Activated naive CD4-positive, alpha-beta T cell treated with anti-CD3 and anti-CD28 coated beads, Interleukin-2, amount 10 ng/mL, durations not matched to agents 7 days and 5 days (primary cell): ENCODE data around the gene TEX53.
A peak's percentile ranks its signal among the peaks of the same experiment; 100 is the strongest.

ENCODE experiments used
- CTCF ChIA-PET: fragments of 350-600 bp; sonication (Branson Sonifier 250); formaldehyde crosslinking; loops from one replicate; lab custom pipeline; 2021; ENCODE audit warnings: antibody characterized with exemption; lab: Charles Lee
- DNase-seq: peaks from one replicate; pipeline ENCODE4 v3.0.0-alpha.2; 2020
- H3K27ac Mint-ChIP-seq: one replicate; pipeline ENCODE4 v1.8.0; 2021; ENCODE audit warnings: mild to moderate bottlenecking, moderate library complexity, mixed read lengths
- H3K27me3 Mint-ChIP-seq: one replicate; pipeline ENCODE4 v1.8.0; 2021; ENCODE audit warnings: mild to moderate bottlenecking, mixed read lengths
- H3K36me3 Mint-ChIP-seq: one replicate; pipeline ENCODE4 v1.8.0; 2021; ENCODE audit warnings: mixed read lengths
- H3K4me1 Mint-ChIP-seq: one replicate; pipeline ENCODE4 v1.8.0; 2021; ENCODE audit warnings: mixed read lengths
- H3K4me3 Mint-ChIP-seq: one replicate; pipeline ENCODE4 v1.8.0; 2021; ENCODE audit warnings: mild to moderate bottlenecking, moderate library complexity, mixed read lengths
- H3K9me3 Mint-ChIP-seq: one replicate; pipeline ENCODE4 v1.8.0; 2021; ENCODE audit warnings: mixed read lengths

Gene TEX53

GRCh38 chr9:114621561-114621960, 36.0 kb downstream of the TEX53 start:
- Mint-ChIP-seq H3K27me3 (no peaks in the 10 kb centered on the region), H3K4me1 (peaks cover 28% of the 10 kb centered on the region), H3K27ac (peak overlapping the region; percentile 24), H3K4me3 (no peak overlapping the region), H3K36me3 (peaks cover 55% of the 10 kb centered on the region), H3K9me3 (no peaks in the 10 kb centered on the region)
- CTCF ChIA-PET, result interaction anchor here (0.6 to 0.7 kb wide), 3 partner anchors 9 to 30 kb away, joined by 3 read pairs; no protein-coding TSS in a partner anchor
- DNase-seq, result no peak

GRCh38 chr9:114619191-114619761, 38.3 kb downstream of the TEX53 start:
- H3K4me3 Mint-ChIP-seq, result peak overlapping the region; percentile 55
- H3K27ac Mint-ChIP-seq, result peak overlapping the region; percentile 93
- H3K4me1 Mint-ChIP-seq, result peaks cover 44% of the 10 kb centered on the region
- CTCF ChIA-PET, result interaction anchor here (0.7 to 2.0 kb wide), 4 partner anchors 28 to 213 kb away, joined by 3 to 8 read pairs (median 4); no protein-coding TSS in a partner anchor
- H3K27me3 Mint-ChIP-seq, result no peaks in the 10 kb centered on the region
- H3K9me3 Mint-ChIP-seq, result no peaks in the 10 kb centered on the region
- peaks cover 60% of the 10 kb centered on the region for H3K36me3 Mint-ChIP-seq
- no peak for DNase-seq

GRCh38 chr9:114616684-114617520, 40.7 kb downstream of the TEX53 start:
- H3K27ac Mint-ChIP-seq, result peak overlapping the region; percentile 94
- H3K36me3 Mint-ChIP-seq, result peaks cover 61% of the 10 kb centered on the region
- H3K9me3 Mint-ChIP-seq, result no peaks in the 10 kb centered on the region
- no peaks in the 10 kb centered on the region for H3K27me3 Mint-ChIP-seq
- DNase-seq, result peak; percentile 24
- CTCF ChIA-PET, result interaction anchor here (0.7 to 1.5 kb wide), 3 partner anchors 24 to 212 kb away, joined by 4 to 7 read pairs (median 5); no protein-coding TSS in a partner anchor
- H3K4me1 Mint-ChIP-seq, result peaks cover 66% of the 10 kb centered on the region
- H3K4me3 Mint-ChIP-seq, result peak overlapping the region; percentile 44

GRCh38 chr9:114614373-114614772, 43.2 kb downstream of the TEX53 start:
- H3K4me3 Mint-ChIP-seq, result no peak overlapping the region
- H3K9me3 Mint-ChIP-seq, result no peaks in the 10 kb centered on the region
- H3K27ac Mint-ChIP-seq, result no peak overlapping the region

GRCh38 chr9:114613919-114614318, 43.7 kb downstream of the TEX53 start:
- no peaks in the 10 kb centered on the region for H3K27me3 Mint-ChIP-seq
- no peak for DNase-seq
- peaks cover 69% of the 10 kb centered on the region for H3K4me1 Mint-ChIP-seq
- peaks cover 45% of the 10 kb centered on the region for H3K36me3 Mint-ChIP-seq
- H3K27ac Mint-ChIP-seq, result peak overlapping the region; percentile 12
- peak overlapping the region; percentile 3 for H3K4me3 Mint-ChIP-seq
- no peaks in the 10 kb centered on the region for H3K9me3 Mint-ChIP-seq
- CTCF ChIA-PET, result interaction anchor here (1.0 to 2.9 kb wide), 3 partner anchors 22 to 208 kb away, joined by 4 to 18 read pairs (median 5); no protein-coding TSS in a partner anchor

More at GRCh38 chr9:114614373-114614772, 43.2 kb downstream of the TEX53 start:
- peaks cover 71% of the 10 kb centered on the region for H3K4me1 Mint-ChIP-seq
- peaks cover 49% of the 10 kb centered on the region for H3K36me3 Mint-ChIP-seq
- DNase-seq, result no peak
- CTCF ChIA-PET, result interaction anchor here (1.0 to 2.9 kb wide), 3 partner anchors 22 to 209 kb away, joined by 4 to 18 read pairs (median 5); no protein-coding TSS in a partner anchor
- no peaks in the 10 kb centered on the region for H3K27me3 Mint-ChIP-seq

GRCh38 chr9:114613087-114613486, 44.5 kb downstream of the TEX53 start:
- Mint-ChIP-seq H3K27me3 (no peaks in the 10 kb centered on the region), H3K27ac (peak overlapping the region; percentile 94), H3K4me3 (peak overlapping the region; percentile 84), H3K36me3 (peaks cover 40% of the 10 kb centered on the region), H3K9me3 (no peaks in the 10 kb centered on the region), H3K4me1 (peaks cover 64% of the 10 kb centered on the region)
- DNase-seq, result no peak
- CTCF ChIA-PET, result interaction anchor here (1.0 to 2.9 kb wide), 5 partner anchors 9 to 40 kb away, joined by 3 to 18 read pairs (median 4); no protein-coding TSS in a partner anchor

GRCh38 chr9:114612272-114612923, 45.2 kb downstream of the TEX53 start:
- CTCF ChIA-PET, result interaction anchor here (0.6 to 2.9 kb wide), 8 partner anchors 8 to 394 kb away, joined by 3 to 18 read pairs (median 3); partner anchors contain the start of gene ATP6V1G1
- peaks cover 64% of the 10 kb centered on the region for H3K4me1 Mint-ChIP-seq
- peak; percentile 24 for DNase-seq
- H3K36me3 Mint-ChIP-seq, result peaks cover 39% of the 10 kb centered on the region
- H3K27ac Mint-ChIP-seq, result peak overlapping the region; percentile 94
- H3K9me3 Mint-ChIP-seq, result no peaks in the 10 kb centered on the region
- H3K27me3 Mint-ChIP-seq, result no peaks in the 10 kb centered on the region
- H3K4me3 Mint-ChIP-seq, result peak overlapping the region; percentile 84

GRCh38 chr9:114611516-114612271, 45.9 kb downstream of the TEX53 start:
- H3K9me3 Mint-ChIP-seq, result no peaks in the 10 kb centered on the region
- H3K4me3 Mint-ChIP-seq, result peak overlapping the region; percentile 84
- H3K27ac Mint-ChIP-seq, result peak overlapping the region; percentile 94
- CTCF ChIA-PET, result interaction anchor here (0.6 to 2.9 kb wide), 8 partner anchors 8 to 395 kb away, joined by 3 to 18 read pairs (median 3); partner anchors contain the start of gene ATP6V1G1
- peaks cover 58% of the 10 kb centered on the region for H3K4me1 Mint-ChIP-seq
- peak; percentile 41 for DNase-seq
- peaks cover 32% of the 10 kb centered on the region for H3K36me3 Mint-ChIP-seq
- H3K27me3 Mint-ChIP-seq, result no peaks in the 10 kb centered on the region

- DNase-seq, result no peak
- CTCF ChIA-PET, result no interaction called here
- Mint-ChIP-seq H3K27ac (no peak overlapping the region), H3K4me3 (no peak overlapping the region), H3K36me3 (peaks cover 14% of the 10 kb centered on the region), H3K27me3 (no peaks in the 10 kb centered on the region), H3K9me3 (no peaks in the 10 kb centered on the region), H3K4me1 (peaks cover 33% of the 10 kb centered on the region)
These were observed 49.1 kb downstream of the TEX53 start for GRCh38 chr9:114608525-114608796.

- Mint-ChIP-seq H3K36me3 (peaks cover 10% of the 10 kb centered on the region), H3K4me3 (no peak overlapping the region), H3K27ac (no peak overlapping the region), H3K27me3 (no peaks in the 10 kb centered on the region), H3K4me1 (peaks cover 27% of the 10 kb centered on the region), H3K9me3 (no peaks in the 10 kb centered on the region)
- CTCF ChIA-PET, result interaction anchor here (1.7 kb wide), 1 partner anchor 15 kb away, joined by 6 read pairs; no protein-coding TSS in a partner anchor
- DNase-seq, result no peak
These were observed 49.7 kb downstream of the TEX53 start for GRCh38 chr9:114607671-114608524.

- CTCF ChIA-PET, result interaction anchor here (0.9 to 1.7 kb wide), 2 partner anchors 14 to 47 kb away, joined by 4 to 6 read pairs; no protein-coding TSS in a partner anchor
- no peaks in the 10 kb centered on the region for H3K27me3 Mint-ChIP-seq
- H3K4me3 Mint-ChIP-seq, result no peak overlapping the region
- H3K9me3 Mint-ChIP-seq, result peaks cover 7% of the 10 kb centered on the region
- DNase-seq, result no peak
- no peak overlapping the region for H3K27ac Mint-ChIP-seq
- peaks cover 17% of the 10 kb centered on the region for H3K4me1 Mint-ChIP-seq
- H3K36me3 Mint-ChIP-seq, result peaks cover 15% of the 10 kb centered on the region
These were observed 50.9 kb downstream of the TEX53 start for GRCh38 chr9:114606597-114607207.
